Ascending aorta (tissue), 2 donors: Measurements from ENCODE around the gene TSPYL2. TPM values are rescaled to one million over a fixed set of nuclear protein-coding genes. Genes with fewer than 3 reads are reported as not detected.

Source experiments
- DNase-seq, 2 donors: peaks; one replicate each; pipeline ENCODE4 v3.0.0-alpha.2; 2019; ENCODE audit warnings: low spot score in 2 of 2
- H3K27ac ChIP-seq, 2 donors: fragments of 200-600 bp; sonication (generic); one replicate each; pipeline ENCODE4 v1.5.1; 2016 to 2017; ENCODE audit warnings: mild to moderate bottlenecking in 1 of 2
- H3K27me3 ChIP-seq: fragments of 200-600 bp; sonication (generic); one replicate; pipeline ENCODE4 v1.5.1; 2017
- H3K36me3 ChIP-seq, 2 donors: fragments of 200-600 bp; sonication (generic); one replicate each; pipeline ENCODE4 v1.5.1; 2016
- H3K4me1 ChIP-seq, 2 donors: fragments of 200-600 bp; sonication (generic); one replicate each; pipeline ENCODE4 v1.5.1; 2016 to 2017; ENCODE audit warnings: mild to moderate bottlenecking in 1 of 2
- H3K4me3 ChIP-seq, 2 donors: fragments of 200-600 bp; sonication (generic); one replicate each; pipeline ENCODE4 v1.5.1; 2016 to 2017; ENCODE audit warnings: mild to moderate bottlenecking in 1 of 2
- H3K9me3 ChIP-seq, 2 donors: fragments of 200-600 bp; sonication (generic); one replicate each; pipeline ENCODE4 v1.5.1; 2016
- CTCF ChIP-seq, 3 experiments: fragments of 200-600 bp in 2 of 3; fragments of 450-650 bp in 1 of 3; sonication (generic) in 2 of 3; IDR thresholded peaks; one replicate each; pipeline ENCODE4 v1.5.1; 2016 to 2019; ENCODE audit warnings: antibody characterized with exemption in 3 of 3, mild to moderate bottlenecking in 1 of 3, moderate library complexity in 1 of 3
- intact Hi-C: fragments of 100-400 bp; cut with DNase I; formaldehyde crosslinking; loops from one replicate; pipeline ENCODE4 v1.15.1; 2023
- total RNA-seq: library from RNA; depleted of rRNA; stranded (reverse); fragments of >200 nt; gene quantifications from one replicate; pipeline ENCODE4 v1.1.0, GENCODE V29; 2016

The TSPYL2 gene
- total RNA-seq, 1 donor from 2014 or later: 42.3 TPM

- no peaks in the 10 kb centered on the region for H3K36me3 ChIP-seq
- DNase-seq: no peak
- H3K9me3 ChIP-seq: no peaks in the 10 kb centered on the region
- no peaks in the 10 kb centered on the region for H3K27me3 ChIP-seq
- H3K27ac ChIP-seq: no peak overlapping the region
- TF ChIP-seq CTCF (IDR thresholded peaks at IDR 0.05): no peak
- H3K4me3 ChIP-seq: no peak overlapping the region
- intact Hi-C loops: no loop called here
- no peaks in the 10 kb centered on the region for H3K4me1 ChIP-seq
These were observed 46.1 kb downstream of the TSPYL2 start for GRCh38 chrX:53128097-53128749.

GRCh38 chrX:53133400-53133799 lies 51.2 kb downstream of the TSPYL2 start:
- Histone ChIP-seq H3K27ac (no peak overlapping the region), H3K4me3 (no peak overlapping the region), H3K9me3 (no peaks in the 10 kb centered on the region), H3K27me3 (no peaks in the 10 kb centered on the region), H3K4me1 (no peaks in the 10 kb centered on the region), H3K36me3 (no peaks in the 10 kb centered on the region)
- intact Hi-C loops: no loop called here
- DNase-seq: no peak
- no peak for TF ChIP-seq CTCF (IDR thresholded peaks at IDR 0.05)

- no peak for TF ChIP-seq CTCF (IDR thresholded peaks at IDR 0.05)
- H3K4me1 ChIP-seq: no peaks in the 10 kb centered on the region
- no peak for DNase-seq
- intact Hi-C loops: no loop called here
- H3K9me3 ChIP-seq: no peaks in the 10 kb centered on the region
- no peaks in the 10 kb centered on the region for H3K27me3 ChIP-seq
- H3K27ac ChIP-seq: no peak overlapping the region
- no peak overlapping the region for H3K4me3 ChIP-seq
- no peaks in the 10 kb centered on the region for H3K36me3 ChIP-seq
These were observed 53.4 kb downstream of the TSPYL2 start for GRCh38 chrX:53135581-53135980.

Other genes starting within 250 kb of the TSPYL2 start
- gene XAGE3, start 214.3 kb upstream of the TSPYL2 start, total RNA-seq: not detected
- 5.0 TPM for gene FAM156B, start 185.0 kb upstream of the TSPYL2 start, total RNA-seq
- gene FAM156A, start 123.8 kb upstream of the TSPYL2 start, total RNA-seq: 50.9 TPM
- 2.1 TPM for gene GPR173, start 33.6 kb upstream of the TSPYL2 start, total RNA-seq
- 5.0 TPM for gene KANTR, start 11.8 kb downstream of the TSPYL2 start, total RNA-seq
- 71.7 TPM for gene KDM5C, start 142.8 kb downstream of the TSPYL2 start, total RNA-seq
- gene IQSEC2, start 199.2 kb downstream of the TSPYL2 start, total RNA-seq: 43.3 TPM